K562 (cell line): ENCODE data around the gene CARMIL3.

ENCODE experiments used
- CREB1 ChIP-seq, 2 experiments: sonication (generic) in 1 of 2; formaldehyde crosslinking in 1 of 2; IDR thresholded peaks; 2 replicates each; pipeline versions ENCODE4 v1.6.1 to v1.8.0; 2012 to 2022; ENCODE audit warnings: inconsistent platforms in 1 of 2, mild to moderate bottlenecking in 1 of 2, missing genetic modification reagents in 1 of 2, moderate library complexity in 1 of 2
- CTCF ChIP-seq, 3 experiments: IDR thresholded peaks in 2 of 3; conservative IDR thresholded peaks in 1 of 3; 2 replicates each; pipeline ENCODE4 v1.5.1; 2011 to 2012; ENCODE audit warnings: low read length in 3 of 3, mild to moderate bottlenecking in 3 of 3, control low read depth in 2 of 3, improper control_type of control experiment in 1 of 3, inconsistent platforms in 1 of 3, low read depth in 1 of 3, mixed read lengths in 1 of 3, moderate library complexity in 1 of 3; ENCODE audit not compliant: insufficient read depth in 2 of 3
- EP300 ChIP-seq: IDR thresholded peaks from 2 replicates; pipeline ENCODE4 v1.6.1; 2012; ENCODE audit warnings: low read length, improper control_type of control experiment
- EZH2 ChIP-seq: IDR thresholded peaks from 2 replicates; pipeline ENCODE4 v1.6.1; 2012; ENCODE audit warnings: low read depth, mild to moderate bottlenecking, inconsistent platforms, low read length, borderline replicate concordance
- HBP1 ChIP-seq: fragments of 450-650 bp; formaldehyde crosslinking; IDR thresholded peaks from 2 replicates; pipeline ENCODE4 v1.4.0; 2022; ENCODE audit warnings: missing genetic modification characterization
- THRB ChIP-seq: fragments of 450-650 bp; formaldehyde crosslinking; conservative IDR thresholded peaks from 2 replicates; pipeline ENCODE4 v1.4.0; 2022; ENCODE audit warnings: mild to moderate bottlenecking, missing genetic modification characterization

- TF ChIP-seq HBP1 (CRISPR knock-in tag) (no peak), EP300 (no peak), EZH2 (no peak), THRB (CRISPR knock-in tag) (no peak), CTCF (IDR thresholded peaks at IDR 0.05 in 2 of 3, conservative IDR thresholded peaks at IDR 0.05 in 1 of 3; ENCODE audit: insufficient read depth in 2 of 3, low read depth in 1 of 3, low read length in 3 of 3) (no peak), CREB1 (IDR thresholded peaks at IDR 0.05) (no peak), CREB1 (CRISPR knock-in tag; IDR thresholded peaks at IDR 0.05) (no peak)
Measured at GRCh38 chr14:24037658-24038037, 14.2 kb upstream of the CARMIL3 start.
